Measurements from ENCODE around the gene KISS1R.

DNA sequence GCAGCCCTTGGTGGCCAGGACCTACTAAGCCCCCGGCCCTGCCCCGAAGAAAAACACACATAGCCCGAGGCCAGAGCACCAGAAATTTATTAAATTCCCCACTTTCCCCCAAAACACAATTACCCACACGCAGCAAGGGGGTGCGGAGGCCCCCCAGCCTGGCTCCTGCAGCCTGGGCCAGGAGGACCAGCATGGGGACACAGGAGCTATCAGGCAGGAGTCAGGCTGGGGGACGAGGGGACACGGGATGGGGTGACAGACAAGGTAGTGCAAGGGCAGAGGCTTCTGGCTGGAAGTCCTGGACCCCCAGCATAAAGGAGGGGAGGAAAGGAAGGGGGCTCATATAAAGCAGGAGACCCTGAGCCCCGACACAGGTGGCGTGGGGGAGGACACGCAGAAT lies 20.7 kb upstream of the KISS1R start:
- TF ChIP-seq, protein P1, sequence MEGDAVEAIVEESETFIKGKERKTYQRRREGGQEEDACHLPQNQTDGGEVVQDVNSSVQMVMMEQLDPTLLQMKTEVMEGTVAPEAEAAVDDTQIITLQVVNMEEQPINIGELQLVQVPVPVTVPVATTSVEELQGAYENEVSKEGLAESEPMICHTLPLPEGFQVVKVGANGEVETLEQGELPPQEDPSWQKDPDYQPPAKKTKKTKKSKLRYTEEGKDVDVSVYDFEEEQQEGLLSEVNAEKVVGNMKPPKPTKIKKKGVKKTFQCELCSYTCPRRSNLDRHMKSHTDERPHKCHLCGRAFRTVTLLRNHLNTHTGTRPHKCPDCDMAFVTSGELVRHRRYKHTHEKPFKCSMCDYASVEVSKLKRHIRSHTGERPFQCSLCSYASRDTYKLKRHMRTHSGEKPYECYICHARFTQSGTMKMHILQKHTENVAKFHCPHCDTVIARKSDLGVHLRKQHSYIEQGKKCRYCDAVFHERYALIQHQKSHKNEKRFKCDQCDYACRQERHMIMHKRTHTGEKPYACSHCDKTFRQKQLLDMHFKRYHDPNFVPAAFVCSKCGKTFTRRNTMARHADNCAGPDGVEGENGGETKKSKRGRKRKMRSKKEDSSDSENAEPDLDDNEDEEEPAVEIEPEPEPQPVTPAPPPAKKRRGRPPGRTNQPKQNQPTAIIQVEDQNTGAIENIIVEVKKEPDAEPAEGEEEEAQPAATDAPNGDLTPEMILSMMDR (optimal IDR thresholded peaks at IDR 0.05 in 1 of 3, IDR thresholded peaks at IDR 0.05 in 1 of 3, conservative IDR thresholded peaks at IDR 0.05 in 1 of 3; ENCODE audit: extremely low read depth in 1 of 3, insufficient read depth in 2 of 3, low read length in 3 of 3): no peak
- TF ChIP-seq EZH2 (IDR thresholded peaks at IDR 0.05; ENCODE audit: low read length): no peak
